Activated naive CD4-positive, alpha-beta T cell treated with anti-CD3 and anti-CD28 coated beads, Interleukin-2, amount 50 U/mL, for 16 hours (primary cell): ENCODE measurements around the gene CFAP410.
A peak's percentile ranks its signal among the peaks of the same experiment; 100 is the strongest.
"Not testable (repeated sequence)": the region's sequence is repeated elsewhere in the genome, so short reads cannot be mapped to it uniquely, and the experiment has no call there.

Experiments
- DNase-seq: peaks from one replicate; pipeline ENCODE4 v3.0.0-alpha.2; 2020

CFAP410 gene

GRCh38 chr21:44349847-44350772, 10.9 kb upstream of the CFAP410 start:
- peak; percentile 10 for DNase-seq

- no peak for DNase-seq
These were observed 10.2 kb upstream of the CFAP410 start for GRCh38 chr21:44349416-44349846.

- DNase-seq = no peak
These were observed 9.7 kb upstream of the CFAP410 start for GRCh38 chr21:44348861-44349260.

- DNase-seq = no peak
These were observed 8.8 kb upstream of the CFAP410 start for GRCh38 chr21:44347911-44348451.

GRCh38 chr21:44345495-44345894, 6.3 kb upstream of the CFAP410 start:
- DNase-seq = no peak

- DNase-seq = no peak
These were observed 5.5 kb upstream of the CFAP410 start for GRCh38 chr21:44344541-44345183.

GRCh38 chr21:44342981-44343380, 3.8 kb upstream of the CFAP410 start:
- DNase-seq = not testable (repeated sequence)

GRCh38 chr21:44341726-44342458, 2.7 kb upstream of the CFAP410 start:
- DNase-seq = not testable (repeated sequence)

- DNase-seq = peak; percentile 30
These were observed 972 bp downstream of the CFAP410 start for GRCh38 chr21:44337941-44338895.

- no peak for DNase-seq
These were observed 1.7 kb downstream of the CFAP410 start for GRCh38 chr21:44337449-44337848.

GRCh38 chr21:44335266-44336059, 3.7 kb downstream of the CFAP410 start:
- DNase-seq = no peak

GRCh38 chr21:44334329-44335030, 4.7 kb downstream of the CFAP410 start:
- DNase-seq = no peak

GRCh38 chr21:44333509-44334328, 5.5 kb downstream of the CFAP410 start:
- DNase-seq = no peak

GRCh38 chr21:44332965-44333364, 6.2 kb downstream of the CFAP410 start:
- no peak for DNase-seq

GRCh38 chr21:44332383-44332782, 6.8 kb downstream of the CFAP410 start:
- no peak for DNase-seq

GRCh38 chr21:44331650-44332307, 7.4 kb downstream of the CFAP410 start:
- DNase-seq = no peak

GRCh38 chr21:44331209-44331608, 8.0 kb downstream of the CFAP410 start:
- DNase-seq = no peak

GRCh38 chr21:44330698-44331097, 8.5 kb downstream of the CFAP410 start:
- no peak for DNase-seq
